Fibroblast of upper back skin (primary cell): ENCODE data around the gene CCND3.
"Not testable (repeated sequence)": the region's sequence is repeated elsewhere in the genome, so short reads cannot be mapped to it uniquely, and the experiment has no call there.

Experiments used
- DNase-seq: peaks from one replicate; pipeline ENCODE4 v3.0.0-alpha.2; 2013

The CCND3 gene

GRCh38 chr6:41947581-41948220 is 6.1 kb upstream of the CCND3 start:
- DNase-seq, result no peak

GRCh38 chr6:41943456-41943855 is 1.8 kb upstream of the CCND3 start:
- no peak for DNase-seq

- not testable (repeated sequence) for DNase-seq
Measured at GRCh38 chr6:41942882-41943281, 1.3 kb upstream of the CCND3 start.

GRCh38 chr6:41942067-41942851 is 651 bp upstream of the CCND3 start:
- DNase-seq, result no peak

GRCh38 chr6:41940759-41941279 is 789 bp downstream of the CCND3 start:
- peak; percentile 24 for DNase-seq

GRCh38 chr6:41939848-41940758 is 1.5 kb downstream of the CCND3 start:
- DNase-seq, result peak; percentile 71

- DNase-seq, result peak; percentile 49
Measured at GRCh38 chr6:41939176-41939847, 2.3 kb downstream of the CCND3 start.

- DNase-seq, result no peak
Measured at GRCh38 chr6:41938590-41939175, 2.9 kb downstream of the CCND3 start.

GRCh38 chr6:41937861-41938574 is 3.6 kb downstream of the CCND3 start:
- DNase-seq, result no peak

- no peak for DNase-seq
Measured at GRCh38 chr6:41937472-41937860, 4.1 kb downstream of the CCND3 start.

GRCh38 chr6:41936073-41936837 is 5.4 kb downstream of the CCND3 start:
- DNase-seq, result peak; percentile 83

- DNase-seq, result no peak
Measured at GRCh38 chr6:41935685-41936072, 5.9 kb downstream of the CCND3 start.

- no peak for DNase-seq
Measured at GRCh38 chr6:41935193-41935574, 6.4 kb downstream of the CCND3 start.

GRCh38 chr6:41934278-41935192 is 7.1 kb downstream of the CCND3 start:
- no peak for DNase-seq

- DNase-seq, result no peak
Measured at GRCh38 chr6:41932378-41932777, 9.2 kb downstream of the CCND3 start.

GRCh38 chr6:41931792-41932191 is 9.8 kb downstream of the CCND3 start:
- DNase-seq, result no peak

- DNase-seq, result no peak
Measured at GRCh38 chr6:41929924-41930323, 11.7 kb downstream of the CCND3 start.

- no peak for DNase-seq
Measured at GRCh38 chr6:41927253-41927652, 14.4 kb downstream of the CCND3 start.

GRCh38 chr6:41922154-41922553 is 19.5 kb downstream of the CCND3 start:
- DNase-seq, result no peak

- no peak for DNase-seq
Measured at GRCh38 chr6:41921712-41921998, 20.0 kb downstream of the CCND3 start.
